GM20000 (cell line): ENCODE measurements around the gene TBL1X.
"Not testable (repeated sequence)": the region's sequence is repeated elsewhere in the genome, so short reads cannot be mapped to it uniquely, and the experiment has no call there.

ENCODE experiments used
- DNase-seq: peaks from one replicate; pipeline ENCODE4 v3.0.0; 2012; ENCODE audit warnings: low spot score
- CTCF ChIP-seq: IDR thresholded peaks from 2 replicates; pipeline ENCODE4 v1.5.1; 2012; ENCODE audit warnings: mild to moderate bottlenecking, control low read depth; ENCODE audit errors: extremely low read depth, missing control alignments

Gene TBL1X

DNA sequence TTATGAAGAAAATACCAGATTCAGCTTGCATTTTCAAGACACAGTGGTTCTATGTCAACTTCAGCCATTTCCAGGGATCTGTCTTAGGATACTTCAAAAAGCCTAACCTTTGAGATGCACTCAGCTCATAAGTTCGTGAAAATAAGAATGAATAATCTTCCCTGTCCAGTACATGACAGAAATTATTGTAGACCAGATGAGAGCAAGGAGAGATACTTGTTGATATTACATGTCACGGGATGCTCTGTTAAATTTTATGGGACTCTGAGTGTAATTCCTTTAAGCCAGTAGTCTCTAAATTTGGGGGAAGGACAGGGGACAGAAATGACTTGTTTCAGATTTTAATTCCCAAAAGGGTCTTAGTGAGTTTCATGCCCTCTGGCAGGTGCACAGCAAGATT is 8.8 kb downstream of the TBL1X start:
- TF ChIP-seq CTCF = no peak
- DNase-seq = no peak

DNA sequence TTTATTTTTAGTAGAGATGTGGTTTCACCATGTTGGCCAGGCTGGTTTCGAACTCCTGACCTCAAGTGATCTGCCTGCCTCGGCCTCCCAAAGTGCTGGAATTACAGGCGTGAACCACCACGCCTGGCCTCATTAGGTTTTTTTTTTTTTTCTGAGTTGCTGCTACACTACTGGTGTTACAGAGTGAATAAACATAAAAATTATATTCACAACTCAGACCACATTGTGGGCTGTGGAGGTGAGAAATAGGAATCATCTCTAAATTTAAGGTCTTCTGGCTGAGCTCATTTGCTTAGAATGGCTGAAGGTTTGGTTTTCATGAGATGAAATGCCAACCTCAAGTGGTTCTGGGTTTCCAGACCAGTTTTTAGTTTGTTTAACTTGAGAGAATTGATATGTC is 10.6 kb downstream of the TBL1X start:
- DNase-seq = not testable (repeated sequence)

DNA sequence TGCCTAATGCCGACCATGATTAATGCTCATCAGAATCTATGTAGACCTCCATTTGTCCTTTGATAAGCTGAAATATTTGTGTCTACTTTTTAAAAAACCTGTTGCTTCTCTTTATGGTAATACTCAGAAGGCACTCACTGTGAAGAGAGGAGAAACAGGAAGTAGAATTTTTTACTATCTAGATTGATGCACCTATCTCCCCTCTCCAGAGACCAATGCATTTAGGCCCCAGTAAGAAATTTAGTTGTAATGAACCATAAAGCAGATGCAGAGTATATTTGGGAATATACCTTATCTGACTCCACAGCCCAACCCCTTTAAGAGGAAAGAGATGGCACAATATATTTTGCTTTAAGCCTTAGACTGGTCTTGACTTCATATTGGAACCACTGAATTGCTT is 11.1 kb downstream of the TBL1X start:
- DNase-seq = no peak
- no peak for TF ChIP-seq CTCF

- DNase-seq = no peak
- TF ChIP-seq CTCF = no peak
These were observed 12.1 kb downstream of the TBL1X start for GRCh38 chrX:9476810-9477575.

DNA sequence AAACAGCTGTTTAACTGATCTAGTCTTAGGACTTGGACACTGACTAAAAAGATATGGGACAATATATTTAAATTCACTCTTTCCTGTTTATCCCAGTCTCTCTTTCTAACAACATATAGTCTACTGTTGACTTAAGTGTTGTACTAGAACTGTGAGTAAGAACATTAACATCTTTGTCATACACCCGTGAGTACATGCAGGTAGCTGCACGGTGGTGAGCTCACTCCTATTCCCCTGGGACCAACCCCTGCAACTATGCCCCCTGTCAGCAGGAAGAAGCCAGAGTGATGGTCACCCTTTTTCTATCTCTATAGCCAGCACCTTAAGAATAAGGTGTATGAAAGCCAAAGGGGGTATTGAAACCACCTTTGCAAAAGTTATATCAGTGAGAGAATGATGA is 17.6 kb downstream of the TBL1X start:
- no peak for DNase-seq
- TF ChIP-seq CTCF = no peak

DNA sequence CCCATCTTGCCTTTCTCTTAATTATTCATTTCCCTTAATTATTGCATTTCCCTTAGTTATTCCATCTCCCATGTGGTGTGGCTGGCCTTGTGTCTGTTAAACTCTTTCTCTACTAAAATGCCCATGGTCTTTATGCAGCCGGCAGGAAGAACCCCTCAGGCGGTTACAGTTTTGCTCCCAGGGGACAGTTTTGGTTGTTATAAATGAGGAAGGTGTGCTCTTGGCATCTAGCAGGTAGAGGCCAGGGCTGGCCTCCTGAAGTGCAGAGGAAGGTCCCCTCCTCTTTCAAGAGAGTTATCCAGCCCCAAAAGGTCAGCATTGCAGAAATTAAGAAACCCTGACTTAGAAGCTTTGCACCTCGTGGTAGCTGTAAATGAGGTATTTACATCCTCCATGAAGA is 18.0 kb downstream of the TBL1X start:
- DNase-seq = no peak
- TF ChIP-seq CTCF = no peak

- no peak for TF ChIP-seq CTCF
These were observed 18.5 kb downstream of the TBL1X start for GRCh38 chrX:9483376-9483775.

GRCh38 chrX:9486786-9487387 is 22.0 kb downstream of the TBL1X start:
- no peak for DNase-seq
- no peak for TF ChIP-seq CTCF

More at GRCh38 chrX:9483376-9483775, 18.5 kb downstream of the TBL1X start:
- no peak for DNase-seq
